ENCODE data around the gene THBD.

GRCh38 chr20:23019403-23019802 is 30.1 kb downstream of the THBD start:
- TF ChIP-seq CTCF (IDR thresholded peaks at IDR 0.05) (no peak), POLR2A (IDR thresholded peaks at IDR 0.05) (no peak)
